Inflammatory macrophage treated with lipopolysaccharide for 4 hours (primary cell): ENCODE measurements around the gene CTNND2.
"Not testable (repeated sequence)": the region's sequence is repeated elsewhere in the genome, so short reads cannot be mapped to it uniquely, and the experiment has no call there.

Experiments used
- DNase-seq: peaks from one replicate; pipeline ENCODE4 v3.0.0-alpha.2; 2020

The CTNND2 gene

DNA sequence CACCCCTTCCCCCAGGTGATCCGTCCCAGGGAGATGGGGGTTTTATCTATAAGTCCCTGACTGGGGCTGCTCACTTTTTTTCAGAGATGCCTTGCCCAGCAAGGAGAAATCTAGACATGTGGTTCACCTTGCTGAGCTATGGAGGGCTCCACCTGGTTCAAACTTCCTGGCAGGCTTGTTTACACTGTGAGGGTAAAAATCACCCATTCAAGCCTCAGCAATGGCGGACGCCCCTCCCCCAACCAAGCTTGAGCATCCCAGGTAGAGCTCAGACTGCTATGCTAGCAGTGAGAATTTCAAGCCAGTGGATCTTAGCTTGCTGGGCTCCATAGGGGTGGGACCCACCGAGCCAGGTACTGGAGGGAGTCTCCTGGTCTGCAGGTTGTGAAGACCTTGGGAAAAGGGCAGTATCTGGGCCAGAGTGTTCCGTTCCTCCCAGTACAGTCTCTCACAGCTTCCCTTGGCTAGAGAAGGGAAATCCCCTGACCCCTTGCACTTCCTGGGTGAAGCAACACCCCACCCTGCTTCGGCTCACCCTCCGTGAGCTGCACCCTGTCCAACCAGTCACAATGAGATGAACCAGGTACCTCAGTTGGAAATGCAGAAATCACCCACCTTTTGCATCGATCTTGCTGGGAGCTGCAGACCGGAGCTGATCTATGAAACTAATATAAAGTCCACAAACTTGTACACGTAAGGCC is 231.7 kb downstream of the CTNND2 start:
- peak; percentile 9 for DNase-seq

DNA sequence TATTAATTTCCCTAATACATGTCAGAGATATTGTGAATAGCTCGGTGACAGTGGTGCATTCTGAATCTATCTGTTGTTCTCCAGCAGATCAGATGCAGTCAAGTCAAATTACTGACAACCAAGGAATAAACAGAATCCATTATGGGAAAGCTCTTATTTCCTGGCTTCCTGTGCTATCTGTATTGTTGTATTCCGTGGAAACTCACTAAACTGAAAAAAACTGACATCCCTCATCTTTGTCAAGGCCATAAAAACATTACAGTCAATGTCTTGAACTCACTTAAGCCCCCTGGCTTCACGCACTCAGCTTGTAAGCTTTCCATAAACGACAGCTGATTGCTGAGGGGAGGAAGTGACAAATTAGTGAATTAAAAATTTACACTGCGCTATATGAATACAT is 245.9 kb downstream of the CTNND2 start:
- no peak for DNase-seq

DNA sequence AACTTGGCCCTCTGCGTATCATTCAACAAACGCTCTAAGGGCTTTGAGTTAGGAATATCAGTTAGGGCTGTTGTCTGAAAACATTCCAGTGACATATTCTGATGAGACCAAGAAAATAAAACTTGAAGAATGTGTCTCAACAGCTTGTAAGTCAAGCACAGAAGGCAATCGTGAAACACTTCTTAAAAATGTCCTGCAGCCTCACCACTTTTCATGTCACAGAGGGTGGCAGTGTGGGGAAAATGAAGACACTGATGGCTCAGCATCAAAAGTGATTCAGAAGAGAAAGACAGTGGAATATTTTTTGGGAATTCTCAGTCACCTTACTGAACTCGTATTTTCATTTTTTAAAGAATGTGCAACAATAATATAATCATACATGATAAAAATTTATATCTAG is 247.3 kb downstream of the CTNND2 start:
- no peak for DNase-seq

- DNase-seq = no peak
Observed at GRCh38 chr5:11655681-11656080, 248.6 kb downstream of the CTNND2 start.

DNA sequence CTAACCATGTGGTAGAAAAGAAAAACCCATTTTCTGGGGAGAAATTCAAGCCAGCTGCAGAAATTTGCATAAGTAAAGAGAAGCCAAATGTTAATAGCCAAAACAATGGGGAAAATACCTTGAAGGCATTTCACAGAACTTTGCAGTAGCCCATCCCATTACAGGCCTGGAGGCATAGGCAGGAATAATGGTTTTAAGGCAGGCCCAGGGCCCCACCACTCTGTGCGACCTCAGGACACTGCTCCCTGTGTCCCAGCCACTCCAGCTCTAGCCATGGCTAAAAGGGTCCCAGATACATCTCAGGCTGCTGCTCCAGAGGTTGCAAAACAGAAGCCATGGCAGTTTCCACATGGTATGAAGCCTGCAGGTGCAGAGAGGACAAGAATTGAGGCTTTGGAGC is 253.3 kb downstream of the CTNND2 start:
- no peak for DNase-seq

DNA sequence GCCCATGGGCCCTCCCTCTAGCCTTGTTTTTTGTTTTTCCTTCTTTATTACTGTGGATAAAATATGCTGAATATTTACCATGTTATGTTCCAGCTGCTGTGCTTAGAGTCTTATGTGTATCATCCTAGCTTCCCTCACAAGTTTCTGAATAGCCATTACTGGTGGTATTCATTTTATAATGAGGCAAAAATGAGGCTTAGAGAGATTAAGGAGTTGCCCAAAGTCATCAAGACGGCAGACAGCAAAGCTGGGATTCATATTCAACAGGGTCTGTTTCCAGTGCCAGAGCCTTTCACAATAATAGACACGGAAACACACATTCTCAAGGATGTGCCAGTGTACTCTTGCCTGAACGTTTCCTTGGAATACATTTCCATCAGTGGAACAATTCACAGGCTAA is 258.1 kb downstream of the CTNND2 start:
- DNase-seq = no peak

- no peak for DNase-seq
Observed at GRCh38 chr5:11642438-11642837, 261.8 kb downstream of the CTNND2 start.

- no peak for DNase-seq
Observed at GRCh38 chr5:11640158-11640873, 263.9 kb downstream of the CTNND2 start.

- no peak for DNase-seq
Observed at GRCh38 chr5:11622785-11623184, 281.5 kb downstream of the CTNND2 start.

DNA sequence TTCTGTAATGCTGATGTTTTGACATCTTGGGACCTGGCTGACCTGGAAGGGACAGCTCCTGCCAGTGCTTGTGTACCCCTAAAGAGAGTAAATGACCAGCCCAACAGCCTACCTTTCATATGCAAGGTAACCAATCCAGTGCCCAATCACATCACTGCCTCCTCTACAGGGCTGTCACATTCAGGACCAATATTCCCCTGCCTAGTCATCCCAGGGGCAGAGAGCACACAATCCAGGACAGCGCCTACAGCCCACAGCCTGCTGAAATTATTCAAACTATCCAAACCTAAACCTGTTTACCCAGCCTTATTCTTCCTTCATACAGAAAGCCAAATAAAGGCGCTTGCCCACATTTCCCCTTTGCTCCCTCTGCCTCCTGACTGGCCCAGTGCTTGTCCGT is 284.1 kb downstream of the CTNND2 start:
- DNase-seq = no peak

DNA sequence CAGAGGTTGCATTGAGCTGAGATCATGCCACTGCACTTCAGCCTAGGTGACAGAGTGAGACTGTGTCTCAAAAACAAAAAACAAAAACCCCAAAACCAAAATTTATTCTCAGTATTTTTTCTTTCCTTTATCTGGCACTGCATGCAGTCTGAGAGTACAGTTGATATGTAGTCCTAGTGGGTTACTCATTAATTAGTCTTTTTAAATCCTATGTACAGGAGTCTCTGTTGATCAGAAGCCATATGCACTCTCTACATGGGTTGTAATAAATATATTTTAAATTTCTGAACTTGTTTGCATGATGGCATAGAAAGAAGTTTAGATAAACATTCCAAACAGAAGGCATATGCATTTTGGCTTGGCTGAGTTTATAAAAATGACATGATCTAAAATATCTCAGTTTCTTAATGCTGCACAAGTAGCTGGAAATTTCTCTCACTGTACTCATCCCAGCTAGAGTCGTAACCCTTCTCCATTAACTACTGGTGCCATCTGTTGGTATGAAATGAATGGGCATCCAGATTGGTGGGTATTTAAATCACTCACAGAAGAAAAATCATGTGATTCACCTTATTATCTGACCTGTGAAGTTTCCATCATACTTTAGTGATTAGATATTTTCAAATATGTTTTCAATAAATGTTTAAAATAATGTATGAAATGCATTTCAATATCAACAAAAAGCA is 284.8 kb downstream of the CTNND2 start:
- DNase-seq = no peak

DNA sequence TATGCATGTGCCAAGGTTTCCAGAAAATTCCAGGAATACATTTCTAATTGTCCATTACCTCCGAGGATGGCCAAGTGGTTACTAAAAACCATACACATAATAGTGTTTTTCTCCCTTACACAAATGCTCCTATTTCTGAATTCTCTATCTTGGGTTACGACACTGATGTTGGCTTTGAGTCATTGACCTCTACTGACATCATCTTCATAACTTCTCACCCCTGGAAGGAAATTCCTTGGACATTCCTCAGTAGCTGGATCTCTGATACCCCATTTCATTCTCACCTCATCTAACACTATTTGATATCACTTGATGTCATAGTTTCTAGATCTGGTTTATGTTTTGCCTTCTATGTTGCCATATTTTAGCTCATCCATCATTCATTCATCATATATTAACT is 287.2 kb downstream of the CTNND2 start:
- no peak for DNase-seq

- not testable (repeated sequence) for DNase-seq
Observed at GRCh38 chr5:11616624-11617023, 287.6 kb downstream of the CTNND2 start.

DNA sequence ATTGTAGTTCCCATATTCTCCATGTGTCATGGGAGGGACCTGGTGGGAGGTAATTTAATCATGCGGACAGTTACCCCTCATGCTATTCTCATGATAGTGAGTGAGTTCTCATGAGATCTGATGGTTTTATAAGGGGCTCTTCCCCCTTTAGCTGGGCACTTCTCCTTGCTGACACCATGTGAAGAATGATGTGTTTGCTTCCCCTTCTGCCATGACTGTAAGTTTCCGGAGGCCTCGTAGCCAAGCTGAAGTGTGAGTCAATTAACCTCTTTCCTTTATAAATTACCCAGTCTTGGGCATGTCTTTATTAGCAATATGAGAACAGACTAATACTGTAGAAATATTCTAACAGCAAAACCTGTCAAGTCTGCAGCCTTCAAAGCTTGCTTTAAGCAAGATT is 293.2 kb downstream of the CTNND2 start:
- peak; percentile 8 for DNase-seq

DNA sequence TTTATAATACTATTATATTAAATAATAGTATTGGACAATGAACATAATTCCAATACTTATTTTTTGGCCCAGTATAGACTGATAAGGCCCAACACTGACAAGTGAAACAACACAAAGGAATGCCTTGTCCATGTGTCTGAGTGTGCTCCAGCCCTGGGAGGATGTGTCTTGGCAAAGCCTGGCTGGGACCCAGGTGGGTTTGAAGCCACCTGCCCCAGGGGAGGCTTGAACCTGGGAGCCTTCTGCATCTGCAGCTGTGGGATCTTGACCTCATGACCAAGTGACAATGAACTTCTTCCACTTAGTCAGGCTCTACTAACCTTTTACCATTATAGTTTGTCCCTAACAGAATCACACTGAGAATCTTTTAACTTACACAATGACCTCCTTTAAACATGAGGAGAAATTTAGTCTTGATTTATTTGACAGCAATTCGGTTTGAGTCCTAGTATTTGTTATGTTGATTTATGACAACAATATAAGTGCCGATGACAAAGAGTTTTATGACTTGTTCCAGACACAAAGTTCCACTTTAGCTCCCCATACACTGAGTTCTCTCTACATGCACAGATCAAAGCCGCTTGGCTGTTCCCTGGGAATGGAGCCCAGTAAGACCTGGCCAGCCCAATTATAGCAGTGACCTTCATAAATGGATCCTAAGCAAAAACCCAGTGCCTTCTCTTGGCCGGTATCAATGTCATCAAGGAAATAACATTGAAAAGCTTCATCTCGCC is 294.5 kb downstream of the CTNND2 start:
- DNase-seq = no peak

- no peak for DNase-seq
Observed at GRCh38 chr5:11608530-11608929, 295.7 kb downstream of the CTNND2 start.

GRCh38 chr5:11607944-11608483 is 296.2 kb downstream of the CTNND2 start:
- no peak for DNase-seq

DNA sequence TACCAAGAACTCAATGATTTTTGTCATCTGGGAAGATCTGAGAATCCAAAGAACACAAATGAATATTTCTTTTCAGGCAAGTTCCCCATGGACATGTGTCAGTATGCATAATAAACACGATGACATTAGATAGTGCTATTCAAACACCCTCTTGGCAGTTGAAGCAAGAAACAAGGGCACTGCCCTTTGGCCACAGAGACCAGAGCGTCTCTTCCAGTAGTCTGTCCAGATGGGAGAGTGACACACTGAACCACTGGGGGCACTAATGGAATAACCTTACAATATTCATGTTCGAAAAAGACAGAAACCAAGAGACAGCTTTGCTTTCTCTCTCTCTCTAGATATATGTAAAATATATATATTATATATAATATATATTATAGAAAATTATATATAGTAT is 301.9 kb downstream of the CTNND2 start:
- DNase-seq = no peak

DNA sequence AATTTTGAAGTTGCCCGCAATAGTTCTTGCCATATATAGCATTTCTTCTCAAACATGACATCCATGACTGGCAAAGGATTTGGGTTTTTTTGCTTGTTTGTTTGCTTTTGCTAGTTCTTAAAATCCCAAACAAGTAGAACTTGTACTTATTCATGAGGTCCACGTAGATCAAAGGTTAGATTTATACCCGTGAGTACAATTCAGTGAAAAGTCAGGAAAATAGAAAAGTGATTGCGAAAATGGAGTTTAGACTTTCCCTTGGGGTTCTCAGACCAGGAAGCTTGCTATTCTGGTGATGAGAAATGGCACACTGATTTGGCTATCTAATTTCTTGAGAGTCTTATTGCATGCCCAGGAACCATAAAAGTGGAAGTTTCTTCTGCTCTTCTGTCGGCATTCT is 304.7 kb downstream of the CTNND2 start:
- DNase-seq = no peak

GRCh38 chr5:11596657-11597071 is 307.6 kb downstream of the CTNND2 start:
- no peak for DNase-seq

DNA sequence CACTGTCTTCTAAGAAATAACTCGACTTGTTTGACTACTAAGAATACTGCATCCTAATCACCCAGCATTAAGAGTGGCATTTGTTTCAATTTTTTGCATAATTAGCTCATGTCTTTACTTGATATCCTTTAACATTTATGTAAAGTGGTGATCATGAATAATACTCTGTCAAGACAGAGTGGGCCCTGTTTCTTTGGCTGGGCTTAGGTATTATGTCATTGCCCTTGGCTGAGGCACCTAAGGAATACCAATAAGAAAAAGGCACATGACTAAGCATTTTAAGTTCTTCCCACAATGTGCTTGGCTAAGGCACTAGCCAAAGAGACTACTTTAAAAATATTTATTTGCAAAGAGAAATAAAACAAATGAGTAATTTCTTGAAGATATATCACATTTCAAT is 308.1 kb downstream of the CTNND2 start:
- no peak for DNase-seq

DNA sequence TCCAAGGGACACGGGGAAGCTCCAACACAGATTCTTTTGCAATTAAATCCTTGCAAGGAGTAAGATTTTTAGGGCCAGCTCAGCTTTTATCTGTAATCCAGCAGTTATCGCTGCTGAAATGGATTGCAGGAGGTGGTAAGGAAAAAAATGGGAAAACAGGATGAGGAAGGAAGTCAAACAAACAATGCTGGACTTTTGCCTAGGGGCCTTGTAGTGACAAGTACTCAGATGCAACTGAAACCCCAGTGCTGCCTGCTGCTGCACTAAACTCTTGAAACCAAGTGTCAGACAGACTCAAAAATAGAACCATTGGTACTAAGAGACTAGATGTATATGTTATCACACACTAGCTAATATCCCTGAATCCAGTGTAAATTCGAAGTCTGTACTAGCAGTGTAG is 309.2 kb downstream of the CTNND2 start:
- no peak for DNase-seq

DNA sequence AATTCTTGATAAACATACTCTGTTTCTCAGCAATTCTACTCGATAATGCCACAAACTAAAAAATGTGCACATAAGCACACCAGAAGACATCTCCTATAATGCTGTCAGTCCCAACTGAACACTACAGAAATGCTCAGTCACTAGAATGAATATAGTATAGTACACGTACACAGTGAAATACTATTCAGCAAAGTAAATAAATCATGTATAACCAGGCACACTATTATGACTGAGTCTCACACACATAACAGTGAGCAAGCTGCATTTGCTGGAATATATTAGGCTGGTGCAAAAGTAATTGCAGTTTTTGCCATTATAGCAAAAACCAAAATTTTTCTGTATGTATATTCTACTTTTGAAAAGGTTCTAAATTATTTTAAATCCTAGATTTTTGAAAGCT is 310.2 kb downstream of the CTNND2 start:
- no peak for DNase-seq
